Keratinocyte (primary cell): ENCODE measurements around the gene WNT9B. TPM values are rescaled to one million over a fixed set of nuclear protein-coding genes. Genes with fewer than 3 reads are reported as not detected.

Source experiments
- DNase-seq: peaks from one replicate; pipeline ENCODE4 v3.0.0-alpha.2; 2011; ENCODE audit warnings: low read depth, missing footprints, low spot score
- FAIRE-seq: peaks from 2 replicates; lab custom pipeline; 2011; peaks lifted over from hg19 to GRCh38; lab: Jason Lieb, UNC
- H2AFZ ChIP-seq: 2 replicates; pipeline ENCODE4 v1.6.0; 2012; ENCODE audit warnings: low read length, control low read depth, inconsistent platforms; ENCODE audit not compliant: control insufficient read depth
- H3K27ac ChIP-seq: 2 replicates; pipeline ENCODE4 v1.5.1; 2011; ENCODE audit warnings: low read length; ENCODE audit not compliant: control insufficient read depth, insufficient read depth
- H3K27me3 ChIP-seq: 3 replicates; pipeline ENCODE4 v1.6.0; 2011; ENCODE audit warnings: low read length; ENCODE audit not compliant: control insufficient read depth, insufficient read depth; ENCODE audit errors: extremely low read depth
- H3K36me3 ChIP-seq, 2 experiments: 2 replicates in 1 of 2; 3 replicates in 1 of 2; pipeline ENCODE4 v1.5.1; 2011; ENCODE audit warnings: low read length in 2 of 2, mild to moderate bottlenecking in 1 of 2; ENCODE audit not compliant: control insufficient read depth in 2 of 2, insufficient read depth in 2 of 2; ENCODE audit errors: extremely low read depth in 1 of 2
- H3K4me1 ChIP-seq: 3 replicates; pipeline ENCODE4 v1.5.1; 2011; ENCODE audit warnings: low read length; ENCODE audit not compliant: control insufficient read depth, insufficient read depth; ENCODE audit errors: extremely low read depth
- H3K4me2 ChIP-seq: 3 replicates; pipeline ENCODE4 v1.6.0; 2011; ENCODE audit warnings: low read depth, low read length; ENCODE audit not compliant: control insufficient read depth, insufficient read depth; ENCODE audit errors: extremely low read depth
- H3K4me3 ChIP-seq, 3 experiments: fragments of 200-600 bp in 1 of 3; sonication (generic) in 1 of 3; 2 replicates in 2 of 3; 3 replicates in 1 of 3; pipeline ENCODE4 v1.5.1; 2011 to 2016; ENCODE audit warnings: low read length in 3 of 3, mild to moderate bottlenecking in 3 of 3, control low read depth in 2 of 3, inconsistent platforms in 1 of 3, low read depth in 1 of 3, mixed read lengths in 1 of 3, mixed run types in 1 of 3, moderate library complexity in 1 of 3; ENCODE audit not compliant: control insufficient read depth in 2 of 3, insufficient read depth in 2 of 3; ENCODE audit errors: extremely low read depth in 1 of 3
- H3K79me2 ChIP-seq: 2 replicates; pipeline ENCODE4 v1.6.0; 2012; ENCODE audit warnings: low read length; ENCODE audit not compliant: control insufficient read depth, insufficient read depth
- H3K9ac ChIP-seq: 3 replicates; pipeline ENCODE4 v1.6.0; 2011; ENCODE audit warnings: low read length; ENCODE audit not compliant: control insufficient read depth, insufficient read depth; ENCODE audit errors: extremely low read depth
- H3K9me1 ChIP-seq: 3 replicates; pipeline ENCODE4 v1.6.0; 2011; ENCODE audit warnings: low read length; ENCODE audit not compliant: control insufficient read depth, insufficient read depth; ENCODE audit errors: extremely low read depth
- H3K9me3 ChIP-seq: 2 replicates; pipeline ENCODE4 v1.5.1; 2012; ENCODE audit warnings: low read depth, low read length; ENCODE audit not compliant: control insufficient read depth
- H4K20me1 ChIP-seq: 3 replicates; pipeline ENCODE4 v1.6.0; 2011; ENCODE audit warnings: low read length; ENCODE audit not compliant: control insufficient read depth, insufficient read depth; ENCODE audit errors: extremely low read depth
- CTCF ChIP-seq, 3 experiments: IDR thresholded peaks in 1 of 3; conservative IDR thresholded peaks in 1 of 3; optimal IDR thresholded peaks in 1 of 3; 2 replicates in 2 of 3; 3 replicates in 1 of 3; pipeline versions ENCODE3 to v1.5.1; 2011; ENCODE audit warnings: low read length in 3 of 3, mild to moderate bottlenecking in 3 of 3, moderate library complexity in 2 of 3, control low read depth in 1 of 3, inconsistent platforms in 1 of 3; ENCODE audit not compliant: insufficient read depth in 2 of 3; ENCODE audit errors: extremely low read depth in 1 of 3
- EZH2 ChIP-seq: IDR thresholded peaks from one replicate; pipeline ENCODE4 v1.6.1; 2012; ENCODE audit warnings: inconsistent platforms, mild to moderate bottlenecking, low read length, moderate library complexity
- dilution Hi-C: fragments of 300-500 bp; cut with MboI; formaldehyde crosslinking; loops from one replicate; pipeline ENCODE4 v1.7.0; 2020; ENCODE audit warnings: low sequenced_read_pairs; ENCODE audit not compliant: extremely low pct_ligation_motif_present
- polyA plus RNA-seq, 5 experiments: library from polyadenylated mRNA; depleted of rRNA in 3 of 5; stranded (reverse) in 3 of 5; stranded (forward) in 1 of 5; unstranded in 1 of 5; fragments of >200 nt; gene quantifications; 1 replicate in 1 of 5; 2 replicates in 3 of 5; 3 replicates in 1 of 5; pipeline versions ENCODE4 v1.2.1 to v1.2.3, GENCODE V29; 2011 to 2012; ENCODE audit warnings: missing spikeins in 2 of 5, low read depth in 1 of 5, low replicate concordance in 1 of 5

Gene WNT9B
- polyA plus RNA-seq, 1 donor (not counting 4 experiments of a cell fraction or from before 2014, with no cell fraction given), result not detected

- dilution Hi-C loops, result no loop called here
- no peak for TF ChIP-seq CTCF (optimal IDR thresholded peaks at IDR 0.05 in 1 of 3, IDR thresholded peaks at IDR 0.05 in 1 of 3, conservative IDR thresholded peaks at IDR 0.05 in 1 of 3; ENCODE audit: extremely low read depth in 1 of 3, insufficient read depth in 2 of 3, low read length in 3 of 3)
- no peak for TF ChIP-seq EZH2
Observed at GRCh38 chr17:46854515-46854914, 3.1 kb downstream of the WNT9B start.

GRCh38 chr17:46854948-46855347, 3.6 kb downstream of the WNT9B start:
- H3K27me3 ChIP-seq, result peaks cover 30% of the 10 kb centered on the region
- dilution Hi-C loops, result no loop called here
- FAIRE-seq, result no peak
- peaks cover 2% of the 10 kb centered on the region for H4K20me1 ChIP-seq
- no peaks in the 10 kb centered on the region for H3K36me3 ChIP-seq
- no peaks in the 10 kb centered on the region for H3K79me2 ChIP-seq
- no peaks in the 10 kb centered on the region for H3K9me3 ChIP-seq
- H3K9ac ChIP-seq, result no peak overlapping the region
- no peak overlapping the region for H2AFZ ChIP-seq
- TF ChIP-seq EZH2, result no peak
- no peak for TF ChIP-seq CTCF (optimal IDR thresholded peaks at IDR 0.05 in 1 of 3, IDR thresholded peaks at IDR 0.05 in 1 of 3, conservative IDR thresholded peaks at IDR 0.05 in 1 of 3; ENCODE audit: extremely low read depth in 1 of 3, insufficient read depth in 2 of 3, low read length in 3 of 3)
- H3K4me1 ChIP-seq, result no peaks in the 10 kb centered on the region
- no peak overlapping the region for H3K4me2 ChIP-seq
- no peaks in the 10 kb centered on the region for H3K9me1 ChIP-seq
- no peak for DNase-seq
- no peak overlapping the region for H3K27ac ChIP-seq
- H3K4me3 ChIP-seq, result no peak overlapping the region

More at GRCh38 chr17:46854515-46854914, 3.1 kb downstream of the WNT9B start:
- DNase-seq, result no peak
- H3K9me3 ChIP-seq, result no peaks in the 10 kb centered on the region
- H3K4me2 ChIP-seq, result no peak overlapping the region
- FAIRE-seq, result no peak
- H3K9me1 ChIP-seq, result no peaks in the 10 kb centered on the region
- H4K20me1 ChIP-seq, result peaks cover 2% of the 10 kb centered on the region
- H3K4me3 ChIP-seq, result no peak overlapping the region
- no peak overlapping the region for H3K27ac ChIP-seq
- no peak overlapping the region for H2AFZ ChIP-seq
- no peaks in the 10 kb centered on the region for H3K36me3 ChIP-seq
- peaks cover 33% of the 10 kb centered on the region for H3K27me3 ChIP-seq
- H3K9ac ChIP-seq, result no peak overlapping the region
- no peaks in the 10 kb centered on the region for H3K4me1 ChIP-seq
- H3K79me2 ChIP-seq, result no peaks in the 10 kb centered on the region
